GM19099 (cell line): ENCODE results near the gene HTR2C.

Experiments
- POLR2A ChIP-seq: IDR thresholded peaks from 3 replicates; pipeline ENCODE4 v1.6.1; 2011; ENCODE audit warnings: low read depth; ENCODE audit not compliant: insufficient read length; ENCODE audit errors: extremely low read depth

The HTR2C gene

GRCh38 chrX:114889481-114889880 is 305.6 kb downstream of the HTR2C start:
- TF ChIP-seq POLR2A: no peak

- no peak for TF ChIP-seq POLR2A
Measured at GRCh38 chrX:114903618-114904017, 319.7 kb downstream of the HTR2C start.

GRCh38 chrX:114905251-114905650 is 321.4 kb downstream of the HTR2C start:
- TF ChIP-seq POLR2A: no peak

- TF ChIP-seq POLR2A: no peak
Measured at GRCh38 chrX:114906984-114907510, 323.2 kb downstream of the HTR2C start.

GRCh38 chrX:114924423-114924822 is 340.5 kb downstream of the HTR2C start:
- no peak for TF ChIP-seq POLR2A

GRCh38 chrX:114924856-114925255 is 341.0 kb downstream of the HTR2C start:
- TF ChIP-seq POLR2A: no peak

GRCh38 chrX:114930227-114930626 is 346.3 kb downstream of the HTR2C start:
- TF ChIP-seq POLR2A: no peak

GRCh38 chrX:114932550-114932949 is 348.7 kb downstream of the HTR2C start:
- TF ChIP-seq POLR2A: no peak

- TF ChIP-seq POLR2A: no peak
Measured at GRCh38 chrX:114952696-114953095, 368.8 kb downstream of the HTR2C start.
